Measurements from ENCODE around the gene HTR3D. TPM values are rescaled to one million over a fixed set of nuclear protein-coding genes. Genes with fewer than 3 reads are reported as not detected.

The HTR3D gene
- total and polyA plus RNA-seq, 4 experiments from 2014 or later, result not detected

DNA sequence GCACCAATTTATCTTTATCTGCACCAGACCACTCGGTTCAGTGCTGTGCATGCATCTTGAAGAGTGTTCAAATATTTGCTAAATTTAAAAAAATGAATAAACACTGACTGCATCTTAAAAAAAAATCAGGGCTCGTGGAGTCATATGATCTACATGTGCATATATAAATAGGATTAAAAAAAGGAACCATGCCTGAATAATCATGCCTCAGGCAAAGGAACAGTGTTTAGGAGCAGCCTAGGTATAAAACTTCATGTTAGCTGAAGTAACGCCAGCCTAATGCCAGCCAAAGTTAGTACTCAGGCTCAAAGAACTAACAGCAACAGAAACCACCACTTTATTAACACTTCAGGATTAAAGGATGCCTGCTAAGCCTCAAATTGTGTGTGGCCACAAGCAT, 23.4 kb upstream of the HTR3D start:
- no peaks in the 10 kb centered on the region for H3K27me3 ChIP-seq (ENCODE audit: insufficient read depth, low read length)
- Mint-ChIP-seq H3K36me3 (peaks cover 28 to 39% of the 10 kb centered on the region in 2 donors), H3K27ac (peak overlapping the region in 1 of 7 donors; percentile 33)

DNA sequence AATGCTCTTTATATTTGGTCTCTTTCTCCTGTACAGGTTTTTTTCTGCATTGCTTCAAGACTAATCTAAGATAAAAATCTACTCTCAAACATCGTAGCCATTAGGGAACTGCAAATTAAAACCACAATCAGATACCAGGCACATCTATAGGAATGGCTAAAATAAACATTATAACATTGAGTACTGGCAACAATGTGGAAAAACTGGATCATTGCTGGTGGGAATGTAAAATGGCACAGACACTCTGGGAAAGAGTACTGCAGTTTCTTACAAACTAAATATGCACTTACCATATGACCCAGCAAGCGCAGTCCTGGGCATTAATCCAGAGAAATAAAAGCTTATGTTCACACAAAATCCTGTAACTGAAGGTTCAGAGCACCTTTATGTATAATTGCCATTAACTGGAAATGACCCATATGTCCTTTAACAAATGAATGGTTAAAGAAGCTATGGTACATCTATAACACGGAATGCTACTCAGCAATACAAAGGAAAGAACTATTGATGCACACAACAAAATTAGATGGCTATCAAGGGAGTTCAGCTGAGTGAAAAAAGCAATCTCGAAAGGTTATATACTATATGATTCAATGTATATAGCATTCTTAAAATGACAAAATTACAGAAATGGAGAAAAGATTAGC, 20.2 kb upstream of the HTR3D start:
- H3K27ac ChIP-seq (ENCODE audit: low read depth, low read length), result no peak overlapping the region
- H3K36me3 ChIP-seq (ENCODE audit: insufficient read depth, low read length), result no peaks in the 10 kb centered on the region
- peaks cover 29 to 31% of the 10 kb centered on the region in 2 donors for H3K36me3 Mint-ChIP-seq
- no peaks in the 10 kb centered on the region for H3K9me3 ChIP-seq (ENCODE audit: control insufficient read depth in 1 of 2, low read length in 2 of 2)
- CTCF ChIA-PET (ENCODE audit: partially characterized antibody), result interaction anchor here (0.7 kb wide), 1 partner anchor 77 kb away, joined by 3 read pairs; no protein-coding TSS in a partner anchor
- DNase-seq, result no peak
- H3K27me3 ChIP-seq (ENCODE audit: insufficient read depth, low read length), result no peaks in the 10 kb centered on the region
- peaks cover 1% of the 10 kb centered on the region for H3K4me1 ChIP-seq (ENCODE audit: insufficient read depth, low read length)
- no peak overlapping the region for H3K4me3 ChIP-seq (ENCODE audit: low read length in 2 of 2)
- H3K4me3 Mint-ChIP-seq, result no peak overlapping the region
- intact Hi-C loops (cut with micrococcal nuclease), result no loop called here
- peak overlapping the region in 1 of 7 donors; percentile 35 for H3K27ac Mint-ChIP-seq
- H3K4me1 Mint-ChIP-seq, result peaks cover 6 to 17% (median 7%) of the 10 kb centered on the region in 4 donors
- POLR2A ChIA-PET (ENCODE audit: partially characterized antibody), result interaction anchor here (0.8 kb wide), 1 partner anchor 123 kb away, joined by 3 read pairs; the partner anchor contains the start of gene EIF2B5
- H3K27me3 Mint-ChIP-seq, result no peaks in the 10 kb centered on the region
- H3K9me3 Mint-ChIP-seq, result peaks cover 0 to 2% (median 0%) of the 10 kb centered on the region in 8 donors

More for the DNA sequence above, 23.4 kb upstream of the HTR3D start:
- H3K27me3 Mint-ChIP-seq, result no peaks in the 10 kb centered on the region
- Histone ChIP-seq H3K4me1 (ENCODE audit: insufficient read depth, low read length) (no peaks in the 10 kb centered on the region), H3K9me3 (ENCODE audit: control insufficient read depth in 1 of 2, low read length in 2 of 2) (no peaks in the 10 kb centered on the region), H3K36me3 (ENCODE audit: insufficient read depth, low read length) (no peaks in the 10 kb centered on the region), H3K4me3 (ENCODE audit: low read length in 2 of 2) (no peak overlapping the region), H3K27ac (ENCODE audit: low read depth, low read length) (no peak overlapping the region)
- no peak for DNase-seq
- H3K9me3 Mint-ChIP-seq, result no peaks in the 10 kb centered on the region
- intact Hi-C loops (cut with micrococcal nuclease), result no loop called here
- H3K4me3 Mint-ChIP-seq, result no peak overlapping the region
- POLR2A ChIA-PET (ENCODE audit: partially characterized antibody), result interaction anchor here (1.1 kb wide), 1 partner anchor 10 kb away, joined by 4 read pairs; the partner anchor contains the start of gene ABCC5
- CTCF ChIA-PET (ENCODE audit: partially characterized antibody), result no interaction called here
- H3K4me1 Mint-ChIP-seq, result peaks cover 0 to 10% (median 3%) of the 10 kb centered on the region in 4 donors

DNA sequence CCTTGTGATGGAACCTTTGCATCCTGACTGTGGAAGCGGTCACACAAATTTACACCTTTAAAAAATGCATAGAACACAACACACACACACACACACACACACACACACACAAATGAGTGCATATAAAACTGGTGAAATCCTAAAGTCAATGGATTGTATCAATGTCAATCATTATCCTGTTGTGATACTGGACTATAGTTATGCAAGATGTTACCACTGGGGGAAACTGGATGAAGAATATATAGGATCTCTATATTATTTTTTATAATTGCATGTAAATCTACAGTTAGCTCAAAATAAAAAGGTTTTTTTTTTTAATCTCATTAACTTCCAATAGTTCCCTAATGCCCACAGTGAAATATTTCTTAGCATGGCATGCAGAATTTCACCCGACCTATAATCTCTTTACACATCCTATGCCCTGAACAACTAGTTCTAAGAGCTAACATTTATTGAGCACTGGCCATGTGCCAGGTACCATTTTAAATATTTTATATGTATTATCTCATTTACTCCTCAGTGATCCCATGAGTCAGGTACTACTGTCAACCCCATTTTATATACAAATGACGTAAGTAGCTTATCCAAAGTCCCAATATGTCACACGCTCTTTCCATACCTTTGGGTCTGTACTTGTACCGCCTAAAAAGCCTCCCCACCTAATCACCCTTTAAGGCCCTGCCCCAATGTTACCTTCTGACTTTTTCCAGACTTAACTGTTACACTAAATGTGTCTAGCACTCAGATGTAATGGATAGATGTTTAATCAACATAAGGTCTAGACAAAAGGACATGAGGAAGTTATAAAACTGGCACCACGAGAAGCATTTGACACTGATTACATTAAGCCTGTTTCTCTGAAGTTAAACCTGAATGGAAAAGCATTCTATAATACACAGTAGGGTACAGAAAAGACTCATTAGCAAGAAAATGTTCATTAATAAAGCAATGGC, 19.3 kb upstream of the HTR3D start:
- Histone ChIP-seq H3K4me1 (ENCODE audit: insufficient read depth, low read length) (peaks cover 10% of the 10 kb centered on the region), H3K36me3 (ENCODE audit: insufficient read depth, low read length) (no peaks in the 10 kb centered on the region), H3K27me3 (ENCODE audit: insufficient read depth, low read length) (no peaks in the 10 kb centered on the region), H3K9me3 (ENCODE audit: control insufficient read depth in 1 of 2, low read length in 2 of 2) (no peaks in the 10 kb centered on the region), H3K27ac (ENCODE audit: low read depth, low read length) (no peak overlapping the region), H3K4me3 (ENCODE audit: low read length in 2 of 2) (no peak overlapping the region)
- Mint-ChIP-seq H3K27ac (no peak overlapping the region), H3K9me3 (peaks cover 0 to 2% (median 0%) of the 10 kb centered on the region in 8 donors), H3K4me1 (peaks cover 12 to 22% (median 15%) of the 10 kb centered on the region in 4 donors), H3K36me3 (peaks cover 27 to 29% of the 10 kb centered on the region in 2 donors), H3K4me3 (peak overlapping the region in 1 of 8 donors; percentile 43), H3K27me3 (no peaks in the 10 kb centered on the region)
- intact Hi-C loops (cut with micrococcal nuclease), result no loop called here
- ChIA-PET CTCF (ENCODE audit: partially characterized antibody) (no interaction called here), POLR2A (ENCODE audit: partially characterized antibody) (interaction anchor here (0.8 kb wide), 1 partner anchor 123 kb away, joined by 3 read pairs; the partner anchor contains the start of gene EIF2B5)
- no peak for DNase-seq

DNA sequence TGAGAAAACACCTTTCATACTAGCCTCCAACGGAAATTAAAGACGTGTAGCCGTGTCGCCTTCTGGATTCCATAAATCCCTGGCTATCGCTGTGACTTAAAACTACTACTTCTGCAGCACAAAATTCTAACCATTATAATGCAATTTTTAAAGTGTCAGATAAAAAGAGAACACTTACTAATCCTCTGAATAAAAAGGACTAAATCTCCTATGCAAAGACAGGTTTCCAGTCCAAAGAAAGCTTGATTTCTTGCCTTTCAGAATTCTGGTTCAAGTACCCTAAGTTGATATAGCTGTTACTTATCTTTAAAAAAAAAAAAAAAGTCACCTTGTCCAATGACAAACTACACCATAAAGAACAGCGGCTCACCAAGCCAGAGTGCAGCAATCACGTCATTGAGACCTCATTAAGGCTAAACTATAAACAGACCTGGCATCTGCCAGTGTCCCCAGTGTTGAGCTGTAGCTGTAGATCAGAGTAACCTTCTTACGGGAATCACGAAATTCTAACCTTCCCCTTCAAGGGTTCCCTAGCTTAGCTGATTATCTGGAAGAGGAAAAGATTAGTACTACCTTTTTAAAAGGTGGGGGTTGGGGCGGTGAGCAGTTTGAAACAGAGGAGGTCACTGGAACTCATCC, 16.0 kb upstream of the HTR3D start:
- peak overlapping the region in 7 of 8 donors; percentile 20 to 100 (median 81) for H3K4me3 Mint-ChIP-seq
- Histone ChIP-seq H3K27me3 (ENCODE audit: insufficient read depth, low read length) (no peaks in the 10 kb centered on the region), H3K4me3 (ENCODE audit: low read length in 2 of 2) (no peak overlapping the region), H3K4me1 (ENCODE audit: insufficient read depth, low read length) (peaks cover 17% of the 10 kb centered on the region), H3K9me3 (ENCODE audit: control insufficient read depth in 1 of 2, low read length in 2 of 2) (no peaks in the 10 kb centered on the region), H3K36me3 (ENCODE audit: insufficient read depth, low read length) (no peaks in the 10 kb centered on the region), H3K27ac (ENCODE audit: low read depth, low read length) (no peak overlapping the region)
- peaks cover 20 to 30% of the 10 kb centered on the region in 2 donors for H3K36me3 Mint-ChIP-seq
- POLR2A ChIA-PET (ENCODE audit: partially characterized antibody), result interaction anchor here (1.0 kb wide), 1 partner anchor 18 kb away, joined by 3 read pairs; no protein-coding TSS in a partner anchor
- peaks cover 16 to 35% (median 24%) of the 10 kb centered on the region in 4 donors for H3K4me1 Mint-ChIP-seq
- H3K27ac Mint-ChIP-seq, result peak overlapping the region in 1 of 7 donors; percentile 12
- CTCF ChIA-PET (ENCODE audit: partially characterized antibody), result interaction anchor here (1.0 to 6.2 kb wide), 5 partner anchors 8 to 288 kb away, joined by 3 to 36 read pairs (median 4); partner anchors contain the start of gene HTR3D
- no peak for DNase-seq
- intact Hi-C loops (cut with micrococcal nuclease), result loop anchor here (5.0 kb wide), 2 partner anchors 172 to 232 kb away; partner anchors contain the start of genes ABCF3, ALG3 and EEF1AKMT4
- H3K27me3 Mint-ChIP-seq, result peaks cover 0 to 2% of the 10 kb centered on the region in 2 donors
- H3K9me3 Mint-ChIP-seq, result peaks cover 0 to 2% (median 0%) of the 10 kb centered on the region in 8 donors

DNA sequence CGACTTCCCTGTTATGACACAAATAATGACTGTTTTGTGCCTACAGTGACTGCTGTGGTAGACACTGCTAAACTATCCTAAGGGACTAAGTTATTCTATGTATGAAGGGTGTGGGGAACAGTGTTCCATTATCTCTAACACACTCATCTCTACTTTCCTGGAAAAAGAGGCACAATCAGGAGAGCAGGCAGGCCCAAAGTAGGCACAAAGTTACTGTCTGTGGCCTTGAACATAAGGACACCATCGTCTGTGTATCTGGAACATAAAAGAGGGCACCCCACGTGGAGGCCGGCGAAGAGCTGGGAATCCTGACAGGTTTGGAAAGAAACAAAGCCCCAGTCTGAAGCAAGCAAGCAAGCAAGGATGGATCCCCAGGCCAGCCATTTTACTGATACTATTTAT, 15.4 kb upstream of the HTR3D start:
- no peak for DNase-seq
- Mint-ChIP-seq H3K9me3 (peaks cover 0 to 2% (median 0%) of the 10 kb centered on the region in 8 donors), H3K27ac (no peak overlapping the region), H3K27me3 (peaks cover 2 to 3% of the 10 kb centered on the region in 2 donors), H3K36me3 (peaks cover 14 to 27% of the 10 kb centered on the region in 2 donors), H3K4me1 (peaks cover 16 to 35% (median 24%) of the 10 kb centered on the region in 4 donors), H3K4me3 (peak overlapping the region; percentile 58 to 100 (median 77))
- Histone ChIP-seq H3K27ac (ENCODE audit: low read depth, low read length) (no peak overlapping the region), H3K9me3 (ENCODE audit: control insufficient read depth in 1 of 2, low read length in 2 of 2) (no peaks in the 10 kb centered on the region), H3K27me3 (ENCODE audit: insufficient read depth, low read length) (no peaks in the 10 kb centered on the region), H3K36me3 (ENCODE audit: insufficient read depth, low read length) (no peaks in the 10 kb centered on the region), H3K4me1 (ENCODE audit: insufficient read depth, low read length) (peaks cover 17% of the 10 kb centered on the region), H3K4me3 (ENCODE audit: low read length in 2 of 2) (peak overlapping the region in 1 of 2 donors; percentile 93)
- CTCF ChIA-PET (ENCODE audit: partially characterized antibody), result interaction anchor here (0.7 to 6.2 kb wide), 5 partner anchors 10 to 287 kb away, joined by 3 to 36 read pairs (median 4); no protein-coding TSS in a partner anchor
- intact Hi-C loops (cut with micrococcal nuclease), result loop anchor here (5.0 kb wide), 2 partner anchors 171 to 231 kb away; partner anchors contain the start of genes ABCF3, ALG3 and EEF1AKMT4
- POLR2A ChIA-PET (ENCODE audit: partially characterized antibody), result no interaction called here

DNA sequence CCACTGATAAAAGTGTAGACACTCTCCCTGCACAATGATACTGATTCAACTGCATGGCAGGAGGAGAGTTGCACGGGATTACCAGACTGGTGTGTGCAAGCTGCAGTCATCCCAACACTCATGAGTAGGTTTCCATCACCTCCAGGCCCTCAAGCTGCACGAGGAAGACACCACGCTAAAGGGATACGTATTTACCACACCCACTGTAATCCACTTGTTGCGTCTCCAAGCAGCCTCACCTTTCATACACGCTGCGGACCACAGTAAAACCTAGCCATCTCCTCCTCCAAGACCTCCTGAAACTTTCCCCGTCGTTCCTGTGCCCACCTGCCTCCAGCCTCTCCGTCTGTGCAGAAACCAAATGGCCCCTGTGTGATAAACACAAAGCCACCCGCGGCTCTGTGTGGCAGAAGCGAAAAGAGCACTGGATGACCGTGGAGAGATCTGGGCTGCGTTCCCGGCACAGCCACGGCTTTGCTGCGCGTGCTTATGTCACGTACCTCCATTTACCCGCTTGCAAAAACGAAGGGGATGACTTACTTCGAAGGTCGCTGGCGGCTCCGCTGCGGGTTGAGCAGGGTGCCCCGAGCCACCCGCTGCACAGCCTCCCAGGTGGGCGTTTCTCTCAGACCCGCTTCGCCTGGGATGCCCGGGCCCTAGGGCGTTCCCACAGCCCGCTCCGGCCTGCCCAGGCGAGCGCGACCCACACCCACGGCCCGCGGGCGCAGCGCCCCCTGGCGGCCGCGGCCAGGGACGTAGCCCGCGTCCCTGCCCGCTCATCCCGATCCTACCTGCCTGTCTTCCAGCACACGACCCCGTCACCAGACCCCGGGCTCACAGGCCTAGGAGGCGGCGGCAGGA, 14.5 kb upstream of the HTR3D start:
- H3K9me3 Mint-ChIP-seq, result peaks cover 0 to 2% (median 0%) of the 10 kb centered on the region in 8 donors
- H3K4me3 Mint-ChIP-seq, result peak overlapping the region; percentile 98 to 100 (median 100)
- POLR2A ChIA-PET (ENCODE audit: partially characterized antibody), result interaction anchor here (0.7 to 1.0 kb wide), 2 partner anchors 9 to 122 kb away, joined by 3 to 4 read pairs; no protein-coding TSS in a partner anchor
- Histone ChIP-seq H3K9me3 (ENCODE audit: control insufficient read depth in 1 of 2, low read length in 2 of 2) (no peaks in the 10 kb centered on the region), H3K36me3 (ENCODE audit: insufficient read depth, low read length) (no peaks in the 10 kb centered on the region), H3K4me3 (ENCODE audit: low read length in 2 of 2) (peak overlapping the region; percentile 93 to 96), H3K27me3 (ENCODE audit: insufficient read depth, low read length) (no peaks in the 10 kb centered on the region), H3K27ac (ENCODE audit: low read depth, low read length) (peak overlapping the region; percentile 43), H3K4me1 (ENCODE audit: insufficient read depth, low read length) (peaks cover 17% of the 10 kb centered on the region)
- peak in 1 of 5 donors; percentile 36 for DNase-seq
- peak overlapping the region; percentile 90 to 96 (median 93) for H3K27ac Mint-ChIP-seq
- CTCF ChIA-PET (ENCODE audit: partially characterized antibody), result interaction anchor here (0.7 to 6.2 kb wide), 17 partner anchors 10 to 354 kb away, joined by 3 to 36 read pairs (median 4); partner anchors contain the start of genes EIF2B5 and PARL
- H3K36me3 Mint-ChIP-seq, result peaks cover 14 to 20% of the 10 kb centered on the region in 2 donors
- H3K27me3 Mint-ChIP-seq, result peaks cover 5 to 6% of the 10 kb centered on the region in 2 donors
- peaks cover 16 to 35% (median 24%) of the 10 kb centered on the region in 4 donors for H3K4me1 Mint-ChIP-seq
- intact Hi-C loops (cut with micrococcal nuclease), result loop anchor here (1.0 to 5.0 kb wide), 6 partner anchors 118 to 282 kb away; partner anchors contain the start of genes ABCF3, ALG3, AP2M1 and EEF1AKMT4
